GM18951 (cell line): Measurements from ENCODE around the gene TCOF1.

Source experiments
- POLR2A ChIP-seq: IDR thresholded peaks from 4 replicates; pipeline ENCODE4 v1.6.1; 2011; ENCODE audit warnings: mild to moderate bottlenecking; ENCODE audit not compliant: insufficient read length, insufficient read depth; ENCODE audit errors: extremely low read depth
- in situ Hi-C: fragments of 300-500 bp; cut with MboI; formaldehyde crosslinking; loops from one replicate; pipeline ENCODE4 v1.12.0; 2022; ENCODE audit warnings: low sequenced_read_pairs, mixed read lengths, inconsistent platforms; ENCODE audit not compliant: unreplicated experiment

The TCOF1 gene

GRCh38 chr5:150438873-150439546, 81.5 kb downstream of the TCOF1 start:
- in situ Hi-C loops: no loop called here
- TF ChIP-seq POLR2A: no peak

GRCh38 chr5:150440948-150441812, 83.7 kb downstream of the TCOF1 start:
- TF ChIP-seq POLR2A: no peak
- in situ Hi-C loops: no loop called here

DNA sequence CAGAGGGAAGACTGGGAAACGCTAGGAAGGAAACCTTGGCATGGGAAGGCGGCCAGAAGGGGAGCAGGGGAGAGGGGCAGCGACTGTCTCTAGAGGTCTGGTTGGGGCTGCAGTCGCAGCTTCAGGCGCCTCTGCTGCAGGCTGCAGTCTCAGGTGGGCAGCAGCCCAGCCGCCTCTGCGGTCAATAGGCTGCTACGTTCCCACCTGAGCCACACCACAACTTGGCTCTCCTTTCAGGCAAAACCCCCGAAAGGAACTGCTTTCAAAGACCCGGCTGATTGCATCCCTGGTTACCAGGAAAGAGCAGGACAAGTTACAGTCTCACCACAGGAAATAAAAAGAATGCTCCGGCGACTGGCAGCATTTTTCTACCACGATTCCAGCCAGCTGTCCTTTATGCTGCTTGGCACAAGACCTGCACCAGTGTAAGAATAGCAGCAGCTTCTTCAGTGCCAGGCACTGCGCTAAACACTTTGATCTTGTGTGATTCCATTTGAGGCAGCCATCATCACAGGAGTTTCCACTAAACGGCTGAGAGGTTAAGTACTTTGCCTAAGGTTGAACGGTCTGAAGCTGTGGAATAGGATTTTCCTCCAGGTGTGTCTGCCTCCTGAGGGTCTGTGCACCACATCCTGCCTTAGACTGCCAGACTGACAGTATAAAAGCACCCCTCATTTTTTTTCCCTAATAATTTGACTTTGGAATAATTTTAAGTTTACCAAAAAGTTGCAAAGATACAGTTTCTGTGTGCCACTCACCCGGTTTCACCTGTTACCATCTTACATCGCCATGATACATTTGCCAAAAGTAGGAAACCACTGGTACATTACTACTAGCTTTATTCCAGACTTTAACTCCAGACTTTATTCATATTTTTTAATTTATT, 84.6 kb downstream of the TCOF1 start:
- in situ Hi-C loops: no loop called here

GRCh38 chr5:150442699-150443080, 85.2 kb downstream of the TCOF1 start:
- TF ChIP-seq POLR2A: no peak
- in situ Hi-C loops: no loop called here

More for the DNA sequence above, 84.6 kb downstream of the TCOF1 start:
- TF ChIP-seq POLR2A: no peak

- no peak for TF ChIP-seq POLR2A
- in situ Hi-C loops: no loop called here
These were observed 86.0 kb downstream of the TCOF1 start for GRCh38 chr5:150443242-150444075.

DNA sequence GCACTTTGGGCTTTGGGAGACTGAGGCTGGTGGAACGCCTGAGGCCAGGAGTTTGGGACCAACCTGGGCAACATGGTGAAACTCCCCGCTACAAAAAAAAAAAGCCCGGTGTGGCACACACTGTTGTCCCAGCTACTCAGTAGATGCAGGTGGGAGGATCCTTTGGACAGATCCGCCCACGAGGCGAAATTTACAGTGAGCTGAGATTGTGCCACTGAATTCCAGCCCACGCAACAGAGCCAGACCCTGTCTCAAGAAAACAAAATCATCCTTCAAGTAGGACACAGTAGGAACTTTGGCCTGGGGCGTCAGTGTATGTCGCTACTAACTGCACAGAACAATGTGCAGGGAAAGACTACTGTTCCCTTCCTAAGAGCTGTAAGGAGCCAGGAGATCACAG, 87.3 kb downstream of the TCOF1 start:
- in situ Hi-C loops: no loop called here
- peak; percentile 17 for TF ChIP-seq POLR2A

DNA sequence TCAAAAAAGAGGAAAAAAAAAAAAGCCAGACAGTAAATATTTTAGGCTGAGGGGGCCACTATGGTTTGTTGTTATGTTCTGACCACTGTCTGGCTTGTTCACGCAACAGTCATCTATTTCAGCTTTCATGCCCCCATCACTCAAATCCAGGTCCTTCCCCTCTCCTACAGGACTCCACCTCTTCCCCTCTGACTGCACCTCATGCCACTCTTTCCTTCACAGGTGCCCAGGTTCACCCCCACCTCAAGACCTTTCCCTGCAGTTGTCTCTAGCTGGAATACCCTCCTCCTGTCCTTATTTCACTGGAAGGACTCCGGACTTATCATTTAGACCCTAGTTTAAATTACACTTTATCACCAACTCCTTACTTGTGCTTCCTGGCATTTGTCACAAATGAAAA, 88.6 kb downstream of the TCOF1 start:
- in situ Hi-C loops: no loop called here
- TF ChIP-seq POLR2A: no peak

GRCh38 chr5:150446583-150446982, 89.1 kb downstream of the TCOF1 start:
- in situ Hi-C loops: no loop called here
- TF ChIP-seq POLR2A: no peak

DNA sequence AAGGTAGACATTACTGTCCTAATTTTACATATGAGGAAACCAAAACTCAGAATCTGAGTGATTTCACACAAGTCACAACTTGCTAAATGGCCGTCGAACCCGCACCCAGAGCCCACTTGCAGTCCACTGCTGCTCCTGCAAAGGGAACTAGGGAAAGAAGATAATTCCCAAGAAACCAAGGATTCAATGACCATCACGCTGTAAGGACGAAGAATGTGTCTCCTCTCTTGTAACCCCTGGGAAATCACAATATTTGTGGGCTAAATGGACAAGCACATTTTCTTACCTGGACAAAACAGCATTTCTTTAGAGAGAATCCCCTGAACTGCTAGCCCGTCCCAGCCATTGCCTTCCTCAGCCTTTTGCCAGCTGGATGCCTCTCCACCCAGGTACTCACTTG, 89.7 kb downstream of the TCOF1 start:
- in situ Hi-C loops: no loop called here
- no peak for TF ChIP-seq POLR2A

GRCh38 chr5:150448334-150448733, 90.8 kb downstream of the TCOF1 start:
- in situ Hi-C loops: no loop called here
- no peak for TF ChIP-seq POLR2A

GRCh38 chr5:150448952-150449516, 91.5 kb downstream of the TCOF1 start:
- in situ Hi-C loops: no loop called here
- TF ChIP-seq POLR2A: no peak
